Colon (tissue), 2 donors: ENCODE measurements around the gene NPLOC4.

ENCODE experiments used
- FAIRE-seq: peaks from 2 replicates; lab custom pipeline; 2012; peaks lifted over from hg19 to GRCh38; lab: Jason Lieb, UNC
- donor health status: control.
- donor health status: control.

The NPLOC4 gene

GRCh38 chr17:81583589-81584342 is 53.1 kb downstream of the NPLOC4 start:
- FAIRE-seq, result no peak

DNA sequence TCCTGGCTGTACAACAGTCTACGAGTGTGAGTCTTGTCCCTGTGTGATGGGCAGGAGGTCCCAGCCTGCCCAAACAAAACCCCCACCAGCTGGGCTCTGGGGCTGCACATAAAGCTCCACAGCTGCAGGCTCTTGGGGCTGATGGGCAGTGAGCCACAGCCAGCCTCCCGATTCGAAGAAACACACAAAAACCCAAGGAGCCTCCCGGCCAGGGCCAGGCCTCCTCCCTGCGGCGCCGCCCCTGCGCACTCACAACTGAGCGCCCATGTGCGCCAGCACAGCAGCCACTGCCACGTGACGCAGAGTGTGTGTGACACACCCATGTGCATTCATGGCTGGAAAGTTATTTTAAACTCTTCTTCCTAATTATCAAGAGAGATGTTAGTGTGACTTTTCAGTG is 54.2 kb downstream of the NPLOC4 start:
- FAIRE-seq, result no peak

- FAIRE-seq, result no peak
Measured at GRCh38 chr17:81582341-81582740, 54.6 kb downstream of the NPLOC4 start.

GRCh38 chr17:81581758-81582157 is 55.2 kb downstream of the NPLOC4 start:
- no peak for FAIRE-seq

DNA sequence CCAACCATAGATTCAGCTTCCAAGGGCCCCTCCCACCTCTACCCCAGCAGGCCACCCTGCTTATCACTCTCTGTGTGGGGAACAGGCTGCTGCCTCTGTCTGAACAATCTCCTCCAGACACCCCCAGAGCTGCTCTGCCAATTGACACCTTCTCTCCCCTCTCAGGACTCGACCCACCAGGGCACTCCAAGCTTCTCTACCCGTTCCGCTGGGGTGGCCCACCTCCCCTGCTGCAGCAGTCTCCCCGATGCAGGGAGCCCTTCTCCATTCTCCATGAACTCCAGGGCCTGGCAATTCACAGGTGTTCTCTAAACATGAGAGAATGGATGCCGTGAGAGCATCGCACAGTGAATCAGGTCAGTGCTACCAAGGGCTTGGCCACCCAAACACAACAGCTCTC is 56.4 kb downstream of the NPLOC4 start:
- no peak for FAIRE-seq

GRCh38 chr17:81579821-81580321 is 57.0 kb downstream of the NPLOC4 start:
- FAIRE-seq, result no peak

DNA sequence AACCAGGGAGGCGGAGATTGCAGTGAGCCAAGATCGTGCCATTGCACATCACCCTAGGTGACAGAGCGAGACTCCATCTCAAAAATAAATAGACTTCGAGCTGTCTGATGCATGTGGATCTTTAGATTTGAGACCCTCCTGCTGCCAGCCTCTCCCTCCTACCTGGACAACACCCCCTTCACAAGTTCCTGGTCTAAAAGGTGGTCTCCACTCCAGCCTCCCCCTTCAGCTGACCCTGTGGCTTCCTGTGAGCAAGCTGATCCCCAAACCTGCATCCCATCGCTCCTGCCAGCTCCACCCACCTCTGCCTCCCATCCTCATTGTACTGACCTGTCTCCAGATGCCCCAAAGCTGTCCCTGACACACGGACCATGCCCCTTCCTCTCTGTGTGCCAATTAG is 57.6 kb downstream of the NPLOC4 start:
- FAIRE-seq, result no peak

DNA sequence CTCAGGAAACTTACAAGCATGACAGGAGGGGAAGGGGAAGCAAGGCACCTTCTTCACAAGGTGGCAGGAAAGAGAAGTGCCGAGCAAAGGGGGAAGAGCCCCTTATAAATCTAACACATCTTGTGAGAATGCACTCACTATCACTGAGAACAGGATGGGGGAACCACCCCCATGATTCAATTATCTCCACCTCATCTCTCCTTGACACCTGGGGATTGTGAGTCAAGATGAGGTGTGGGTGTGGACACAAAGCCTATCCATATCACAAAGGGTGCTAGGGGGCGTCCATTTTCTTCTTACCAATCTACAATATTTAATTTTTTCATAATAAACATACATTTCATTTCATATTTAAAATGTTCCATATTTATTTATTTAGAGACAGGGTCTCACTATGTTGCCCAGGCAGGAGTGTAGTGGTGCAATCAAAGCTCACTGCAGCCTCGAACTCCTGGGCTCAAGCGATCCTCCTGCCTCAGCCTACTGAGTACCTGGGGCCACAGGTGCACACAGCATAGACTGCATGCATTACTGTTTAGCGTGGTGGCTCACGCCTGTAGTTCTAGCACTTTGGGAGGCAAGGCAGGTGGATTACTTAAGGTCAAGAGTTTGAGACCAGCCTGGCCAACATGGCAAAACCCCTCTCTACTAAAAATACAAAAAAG is 58.2 kb downstream of the NPLOC4 start:
- no peak for FAIRE-seq

- no peak for FAIRE-seq
Measured at GRCh38 chr17:81578038-81578441, 58.9 kb downstream of the NPLOC4 start.

GRCh38 chr17:81577278-81578000 is 59.5 kb downstream of the NPLOC4 start:
- FAIRE-seq, result no peak

DNA sequence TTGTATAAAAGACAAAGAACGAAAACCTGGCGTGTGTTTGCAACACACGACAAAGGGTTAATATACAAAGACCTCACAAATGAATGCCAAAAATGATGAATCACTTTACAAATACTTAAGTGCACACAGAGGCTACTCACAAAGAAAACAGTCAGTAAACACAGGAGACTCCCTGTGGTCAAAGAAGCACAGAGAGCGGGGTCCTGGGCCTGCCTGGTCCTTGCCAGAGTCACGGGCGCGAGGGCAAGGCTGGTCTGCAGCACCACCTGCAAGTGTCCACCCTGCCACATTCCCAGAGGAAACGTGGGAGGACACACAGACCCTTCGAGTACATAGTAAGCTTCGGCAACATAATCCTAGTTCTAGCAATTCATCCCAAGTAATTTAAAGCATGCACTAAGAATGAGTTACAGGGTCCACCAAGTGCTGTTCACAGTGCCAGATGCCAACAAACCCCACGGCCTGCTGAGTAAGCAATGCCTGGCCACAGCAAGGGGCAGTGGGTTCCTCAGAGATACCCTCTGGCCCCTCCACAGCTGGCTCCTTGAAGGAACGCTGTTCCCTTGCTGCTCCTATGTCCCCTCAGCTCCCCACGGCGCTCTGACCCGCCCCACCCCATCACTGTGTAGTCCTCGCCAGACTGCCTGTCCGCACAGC is 60.2 kb downstream of the NPLOC4 start:
- no peak for FAIRE-seq

GRCh38 chr17:81575836-81576235 is 61.1 kb downstream of the NPLOC4 start:
- no peak for FAIRE-seq

DNA sequence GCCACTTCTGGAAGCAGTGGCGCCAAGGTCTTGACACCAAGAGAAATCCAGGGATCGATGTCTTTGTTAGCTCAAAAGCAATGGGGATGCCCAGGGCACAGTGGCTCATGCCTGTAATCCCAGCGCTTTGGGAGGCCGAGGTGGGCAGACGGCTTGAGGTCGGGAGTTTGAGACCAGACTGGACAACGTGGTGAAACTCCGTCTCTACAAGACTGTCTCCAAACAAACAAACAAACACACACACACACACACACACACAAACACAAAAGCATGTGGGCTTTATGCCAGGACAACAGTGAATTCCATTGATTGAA is 62.3 kb downstream of the NPLOC4 start:
- no peak for FAIRE-seq

DNA sequence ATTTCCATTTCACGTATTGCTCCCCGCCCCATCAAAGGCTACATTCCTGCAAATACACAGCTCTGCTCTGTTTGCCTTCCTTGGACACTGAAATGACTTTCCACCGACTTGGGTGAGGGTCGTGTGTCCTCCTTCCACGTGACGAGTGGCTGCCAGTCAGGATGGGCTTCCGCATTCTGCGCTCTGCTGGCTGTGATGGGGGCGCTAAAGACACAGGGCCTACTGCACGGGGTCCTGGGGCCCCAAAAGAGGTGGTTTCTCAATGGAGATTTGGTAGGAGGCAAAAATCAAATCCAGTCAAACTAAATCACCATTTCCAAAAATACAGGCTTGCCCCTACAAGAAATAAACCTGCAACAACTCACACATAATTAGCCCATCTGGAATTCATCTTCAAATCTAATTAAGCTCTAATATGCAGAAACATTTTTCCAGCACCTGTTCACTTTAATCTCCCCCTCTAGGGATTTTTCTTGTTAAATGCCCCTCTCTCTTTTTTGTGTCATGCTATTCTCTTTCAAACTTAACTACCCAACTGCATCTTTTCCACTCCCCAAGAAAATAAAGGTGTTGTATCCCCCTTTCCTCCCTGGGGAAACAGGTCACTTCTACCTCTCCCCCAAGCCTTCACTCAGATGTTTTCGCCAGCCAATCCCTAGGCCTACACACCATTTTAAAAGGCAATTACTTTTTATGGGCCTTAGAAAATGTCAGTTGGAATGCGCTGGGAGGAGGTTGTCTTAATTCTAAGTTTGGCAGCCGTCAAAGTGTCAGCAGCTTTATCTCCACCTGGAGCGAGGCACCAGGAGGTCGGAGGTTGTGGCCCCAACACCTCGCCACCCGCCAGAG is 62.9 kb downstream of the NPLOC4 start:
- no peak for FAIRE-seq

GRCh38 chr17:81572563-81573168 is 64.2 kb downstream of the NPLOC4 start:
- no peak for FAIRE-seq

- FAIRE-seq, result no peak
Measured at GRCh38 chr17:81570964-81571363, 65.9 kb downstream of the NPLOC4 start.

DNA sequence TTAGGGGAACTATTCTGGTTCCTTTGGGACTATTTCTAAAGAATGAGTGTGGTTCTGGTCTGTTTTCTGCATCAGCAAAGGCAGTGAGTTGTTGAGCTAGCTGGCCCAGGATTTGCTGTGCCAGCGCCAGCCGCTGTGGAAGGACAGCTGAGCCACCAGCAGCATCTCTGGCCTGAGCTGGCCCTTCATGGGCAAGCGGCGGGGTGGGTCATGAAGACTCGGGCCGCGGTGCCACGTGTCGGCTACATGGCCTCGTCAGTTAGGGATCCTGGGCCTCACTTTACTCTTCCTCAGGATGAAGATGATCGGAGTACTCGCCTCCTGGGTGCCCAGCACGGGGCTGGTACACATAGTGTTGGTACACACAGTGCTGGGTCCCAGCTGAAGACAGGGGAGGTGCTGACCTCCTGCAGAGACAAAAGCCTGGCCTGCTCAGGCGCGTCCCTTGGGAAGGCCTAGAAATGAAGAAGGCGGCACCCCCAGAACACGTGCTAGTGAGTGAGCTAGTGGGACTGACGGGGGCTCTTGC is 66.9 kb downstream of the NPLOC4 start:
- no peak for FAIRE-seq

- no peak for FAIRE-seq
Measured at GRCh38 chr17:81568416-81568815, 68.5 kb downstream of the NPLOC4 start.

DNA sequence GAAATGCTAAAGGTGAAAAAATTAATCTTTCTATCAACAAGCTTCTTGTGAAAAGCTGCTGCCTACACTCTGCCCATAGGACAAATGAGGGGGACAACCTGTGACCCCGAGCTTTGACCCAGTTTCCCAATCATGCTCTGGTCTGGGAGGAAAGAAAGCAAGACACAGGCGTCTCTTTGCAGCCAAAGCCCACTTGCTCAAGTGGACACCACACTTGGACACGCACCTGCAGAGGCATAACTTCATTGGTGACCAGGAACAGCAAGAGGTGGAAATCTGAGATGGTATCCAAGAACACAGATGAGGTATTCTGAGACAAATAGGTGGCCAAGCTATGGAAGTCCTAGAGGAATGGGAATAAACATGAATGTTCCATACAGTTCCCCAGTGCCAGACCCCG is 69.7 kb downstream of the NPLOC4 start:
- FAIRE-seq, result no peak

GRCh38 chr17:81566461-81567126 is 70.3 kb downstream of the NPLOC4 start:
- FAIRE-seq, result no peak
